ENCODE measurements around the gene TMEM132C.

GRCh38 chr12:128276471-128276870, 9.5 kb downstream of the TMEM132C start:
- TF ChIP-seq CTCF (conservative IDR thresholded peaks at IDR 0.05; ENCODE audit: low read depth, low read length) (no peak), EZH2phosphoT487 (IDR thresholded peaks at IDR 0.05; ENCODE audit: borderline replicate concordance, low read length) (no peak), EZH2 (IDR thresholded peaks at IDR 0.05; ENCODE audit: low read length, unreplicated experiment) (no peak)
